Measurements from ENCODE around the gene EIF4B.

EIF4B gene

DNA sequence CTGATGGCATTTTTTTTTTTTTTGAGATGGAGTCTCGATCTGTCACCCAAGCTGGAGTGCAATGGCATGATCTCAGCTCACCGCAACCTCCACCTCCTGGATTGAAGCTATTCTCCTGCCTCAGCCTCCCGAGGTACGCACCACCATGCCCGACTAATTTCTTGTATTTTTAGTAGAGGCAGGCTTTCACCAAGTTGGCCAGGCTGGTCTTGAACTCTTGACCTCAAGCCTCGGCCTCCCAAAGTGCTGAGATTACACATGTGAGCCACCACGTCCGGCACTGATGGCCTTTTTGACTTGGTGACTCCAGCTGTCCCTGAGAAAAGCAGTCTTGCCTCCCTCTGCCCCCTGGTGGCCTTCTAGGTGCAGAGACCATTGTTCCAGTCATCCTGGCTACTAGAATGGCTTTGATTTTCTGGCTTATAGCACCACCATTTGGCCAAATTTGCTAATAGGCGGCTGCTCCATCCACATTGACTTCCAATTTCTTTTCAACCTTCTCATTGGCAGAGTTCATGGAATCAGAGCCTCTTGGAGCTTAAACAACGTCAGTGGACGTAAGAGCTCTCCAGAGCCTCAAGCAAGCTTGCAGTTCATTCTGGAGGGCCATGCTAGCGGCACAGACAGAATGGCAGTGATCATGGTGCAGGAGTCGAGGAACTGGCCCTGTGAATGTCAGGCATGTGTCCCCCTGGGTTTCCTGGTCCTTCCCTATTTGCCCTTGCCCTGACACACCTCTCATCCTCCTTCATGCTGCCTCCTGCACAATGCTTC is 25.4 kb upstream of the EIF4B start:
- Histone ChIP-seq H3K4me3 (ENCODE audit: low read length, poor library complexity, severe bottlenecking) (no peak overlapping the region), H3F3A (ENCODE audit: low read depth) (no peaks in the 10 kb centered on the region), H3K9ac (ENCODE audit: low read depth, low read length, poor library complexity, severe bottlenecking) (no peak overlapping the region), H3K79me2 (ENCODE audit: insufficient read depth, low read length) (no peaks in the 10 kb centered on the region), H3K27me3 (ENCODE audit: insufficient read depth, low read length, poor library complexity, severe bottlenecking) (no peaks in the 10 kb centered on the region), H2AFZ (ENCODE audit: low read length) (no peak overlapping the region), H3K9me2 (replicated peaks; ENCODE audit: low read depth, low read length) (no peaks in the 10 kb centered on the region), H3K4me2 (ENCODE audit: low read depth, low read length, poor library complexity, severe bottlenecking) (no peak overlapping the region), H3K9me3 (ENCODE audit: insufficient read depth, low read depth, low read length) (no peaks in the 10 kb centered on the region), H4K20me1 (ENCODE audit: insufficient read depth, low read length, poor library complexity, severe bottlenecking) (no peaks in the 10 kb centered on the region), H3K36me3 (ENCODE audit: insufficient read depth, low read length) (no peaks in the 10 kb centered on the region), H3K4me1 (ENCODE audit: insufficient read depth, low read length, poor library complexity, severe bottlenecking) (no peaks in the 10 kb centered on the region)
- TF ChIP-seq, protein P1, sequence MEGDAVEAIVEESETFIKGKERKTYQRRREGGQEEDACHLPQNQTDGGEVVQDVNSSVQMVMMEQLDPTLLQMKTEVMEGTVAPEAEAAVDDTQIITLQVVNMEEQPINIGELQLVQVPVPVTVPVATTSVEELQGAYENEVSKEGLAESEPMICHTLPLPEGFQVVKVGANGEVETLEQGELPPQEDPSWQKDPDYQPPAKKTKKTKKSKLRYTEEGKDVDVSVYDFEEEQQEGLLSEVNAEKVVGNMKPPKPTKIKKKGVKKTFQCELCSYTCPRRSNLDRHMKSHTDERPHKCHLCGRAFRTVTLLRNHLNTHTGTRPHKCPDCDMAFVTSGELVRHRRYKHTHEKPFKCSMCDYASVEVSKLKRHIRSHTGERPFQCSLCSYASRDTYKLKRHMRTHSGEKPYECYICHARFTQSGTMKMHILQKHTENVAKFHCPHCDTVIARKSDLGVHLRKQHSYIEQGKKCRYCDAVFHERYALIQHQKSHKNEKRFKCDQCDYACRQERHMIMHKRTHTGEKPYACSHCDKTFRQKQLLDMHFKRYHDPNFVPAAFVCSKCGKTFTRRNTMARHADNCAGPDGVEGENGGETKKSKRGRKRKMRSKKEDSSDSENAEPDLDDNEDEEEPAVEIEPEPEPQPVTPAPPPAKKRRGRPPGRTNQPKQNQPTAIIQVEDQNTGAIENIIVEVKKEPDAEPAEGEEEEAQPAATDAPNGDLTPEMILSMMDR (conservative IDR thresholded peaks at IDR 0.05; ENCODE audit: low read length), result peak; percentile 100
- no peak for TF ChIP-seq EZH2phosphoT487 (IDR thresholded peaks at IDR 0.05; ENCODE audit: borderline replicate concordance)

DNA sequence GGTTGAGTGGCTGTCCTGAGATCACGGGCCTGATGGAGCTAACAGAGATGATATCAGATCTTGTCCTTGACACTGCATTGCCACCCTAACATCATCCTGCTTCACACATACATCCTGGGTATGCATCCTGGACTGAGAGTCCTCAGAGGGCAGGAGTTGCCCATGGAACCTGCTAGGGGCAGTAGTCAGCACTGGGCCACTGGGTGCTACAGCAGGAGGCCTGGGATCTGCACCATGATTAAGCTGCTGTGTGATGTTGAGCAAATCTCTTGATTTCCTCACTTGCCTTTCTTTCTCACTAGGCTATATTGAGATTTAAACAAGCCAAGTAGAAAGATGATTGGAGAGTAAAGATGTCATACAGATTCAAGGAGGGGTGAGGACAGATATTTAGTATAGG is 22.1 kb upstream of the EIF4B start:
- Histone ChIP-seq H3K36me3 (ENCODE audit: insufficient read depth, low read length) (no peaks in the 10 kb centered on the region), H3K9me2 (replicated peaks; ENCODE audit: low read depth, low read length) (no peaks in the 10 kb centered on the region), H3F3A (ENCODE audit: low read depth) (no peaks in the 10 kb centered on the region), H3K4me1 (ENCODE audit: insufficient read depth, low read length, poor library complexity, severe bottlenecking) (no peaks in the 10 kb centered on the region), H3K9me3 (ENCODE audit: insufficient read depth, low read depth, low read length) (no peaks in the 10 kb centered on the region), H4K20me1 (ENCODE audit: insufficient read depth, low read length, poor library complexity, severe bottlenecking) (no peaks in the 10 kb centered on the region), H3K27me3 (ENCODE audit: insufficient read depth, low read length, poor library complexity, severe bottlenecking) (no peaks in the 10 kb centered on the region), H2AFZ (ENCODE audit: low read length) (no peak overlapping the region), H3K4me3 (ENCODE audit: low read length, poor library complexity, severe bottlenecking) (no peak overlapping the region), H3K4me2 (ENCODE audit: low read depth, low read length, poor library complexity, severe bottlenecking) (no peak overlapping the region), H3K9ac (ENCODE audit: low read depth, low read length, poor library complexity, severe bottlenecking) (no peak overlapping the region), H3K79me2 (ENCODE audit: insufficient read depth, low read length) (no peaks in the 10 kb centered on the region)
- no peak for TF ChIP-seq EZH2phosphoT487 (IDR thresholded peaks at IDR 0.05; ENCODE audit: borderline replicate concordance)
- TF ChIP-seq, protein P1 (conservative IDR thresholded peaks at IDR 0.05; ENCODE audit: low read length), result peak; percentile 33

DNA sequence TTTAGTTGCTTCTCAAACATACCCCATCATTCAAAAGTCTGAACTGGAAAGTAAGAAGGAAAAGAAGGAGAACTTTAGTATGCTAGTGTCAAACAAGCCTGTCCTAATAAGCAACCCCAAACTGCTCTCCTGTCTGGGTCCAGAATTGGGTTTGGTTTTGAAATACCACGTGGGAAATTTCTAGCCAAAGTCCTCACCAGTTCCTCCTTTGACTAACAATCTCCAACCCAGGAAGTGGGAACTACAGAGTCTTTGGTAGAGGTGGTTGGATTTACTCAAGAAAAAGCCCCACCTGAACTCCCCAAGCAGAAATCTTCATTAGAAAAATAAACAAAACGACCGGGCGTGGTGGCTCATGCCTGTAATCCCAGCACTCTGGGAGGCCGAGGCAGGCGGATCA is 17.4 kb upstream of the EIF4B start:
- Histone ChIP-seq H3K27me3 (ENCODE audit: insufficient read depth, low read length, poor library complexity, severe bottlenecking) (no peaks in the 10 kb centered on the region), H3K4me2 (ENCODE audit: low read depth, low read length, poor library complexity, severe bottlenecking) (no peak overlapping the region), H3K79me2 (ENCODE audit: insufficient read depth, low read length) (no peaks in the 10 kb centered on the region), H3K9me2 (replicated peaks; ENCODE audit: low read depth, low read length) (no peaks in the 10 kb centered on the region), H3K9ac (ENCODE audit: low read depth, low read length, poor library complexity, severe bottlenecking) (no peak overlapping the region), H3K4me1 (ENCODE audit: insufficient read depth, low read length, poor library complexity, severe bottlenecking) (no peaks in the 10 kb centered on the region), H2AFZ (ENCODE audit: low read length) (no peak overlapping the region), H3F3A (ENCODE audit: low read depth) (no peaks in the 10 kb centered on the region), H3K9me3 (ENCODE audit: insufficient read depth, low read depth, low read length) (no peaks in the 10 kb centered on the region), H4K20me1 (ENCODE audit: insufficient read depth, low read length, poor library complexity, severe bottlenecking) (no peaks in the 10 kb centered on the region), H3K36me3 (ENCODE audit: insufficient read depth, low read length) (no peaks in the 10 kb centered on the region), H3K4me3 (ENCODE audit: low read length, poor library complexity, severe bottlenecking) (no peak overlapping the region)
- no peak for TF ChIP-seq EZH2phosphoT487 (IDR thresholded peaks at IDR 0.05; ENCODE audit: borderline replicate concordance)
- TF ChIP-seq, protein P1 (conservative IDR thresholded peaks at IDR 0.05; ENCODE audit: low read length), result no peak
